ENCODE measurements around the gene GMCL2.

GMCL2 gene

DNA sequence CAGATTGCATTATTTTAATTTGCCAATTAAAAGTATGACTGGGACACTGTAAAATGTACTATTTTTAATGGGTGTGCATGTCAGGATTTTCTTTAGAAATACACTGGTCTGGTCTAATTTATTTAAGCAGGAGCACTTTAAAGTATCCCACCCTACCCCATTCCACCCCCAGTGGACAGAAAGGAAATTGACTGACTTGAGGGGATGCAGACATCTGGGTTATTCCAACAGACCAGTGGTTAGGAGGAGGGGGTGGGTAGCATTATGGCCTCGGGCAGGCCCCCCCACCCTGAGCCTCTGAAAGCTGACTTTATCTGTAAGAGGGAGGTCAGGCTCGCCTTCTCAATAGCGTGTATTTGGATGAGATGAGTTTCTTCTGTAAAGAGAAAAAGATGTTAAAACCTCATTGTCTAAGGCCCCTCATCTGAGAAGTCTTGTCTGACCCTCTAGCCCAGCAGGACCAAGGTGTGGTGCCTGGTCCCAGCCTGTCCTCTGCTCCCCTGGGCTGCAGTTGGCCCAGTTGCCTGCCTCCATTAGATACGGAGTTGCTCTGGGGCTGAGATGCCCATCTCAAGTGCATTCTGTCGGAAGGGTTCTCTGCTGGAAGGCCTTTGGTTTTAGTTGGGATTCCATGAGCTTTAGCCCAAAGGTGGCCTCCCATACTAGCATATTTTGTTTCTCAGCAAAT, 21.5 kb upstream of the GMCL2 start:
- TF ChIP-seq, protein P1, sequence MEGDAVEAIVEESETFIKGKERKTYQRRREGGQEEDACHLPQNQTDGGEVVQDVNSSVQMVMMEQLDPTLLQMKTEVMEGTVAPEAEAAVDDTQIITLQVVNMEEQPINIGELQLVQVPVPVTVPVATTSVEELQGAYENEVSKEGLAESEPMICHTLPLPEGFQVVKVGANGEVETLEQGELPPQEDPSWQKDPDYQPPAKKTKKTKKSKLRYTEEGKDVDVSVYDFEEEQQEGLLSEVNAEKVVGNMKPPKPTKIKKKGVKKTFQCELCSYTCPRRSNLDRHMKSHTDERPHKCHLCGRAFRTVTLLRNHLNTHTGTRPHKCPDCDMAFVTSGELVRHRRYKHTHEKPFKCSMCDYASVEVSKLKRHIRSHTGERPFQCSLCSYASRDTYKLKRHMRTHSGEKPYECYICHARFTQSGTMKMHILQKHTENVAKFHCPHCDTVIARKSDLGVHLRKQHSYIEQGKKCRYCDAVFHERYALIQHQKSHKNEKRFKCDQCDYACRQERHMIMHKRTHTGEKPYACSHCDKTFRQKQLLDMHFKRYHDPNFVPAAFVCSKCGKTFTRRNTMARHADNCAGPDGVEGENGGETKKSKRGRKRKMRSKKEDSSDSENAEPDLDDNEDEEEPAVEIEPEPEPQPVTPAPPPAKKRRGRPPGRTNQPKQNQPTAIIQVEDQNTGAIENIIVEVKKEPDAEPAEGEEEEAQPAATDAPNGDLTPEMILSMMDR (IDR thresholded peaks at IDR 0.05; ENCODE audit: borderline replicate concordance, control extremely low read depth, extremely low read depth, insufficient read depth, missing control alignments), result no peak
- in situ Hi-C loops (cut with MboI; ENCODE audit: low sequenced_read_pairs, unreplicated experiment), result no loop called here
- DNase-seq (ENCODE audit: low spot score), result no peak

DNA sequence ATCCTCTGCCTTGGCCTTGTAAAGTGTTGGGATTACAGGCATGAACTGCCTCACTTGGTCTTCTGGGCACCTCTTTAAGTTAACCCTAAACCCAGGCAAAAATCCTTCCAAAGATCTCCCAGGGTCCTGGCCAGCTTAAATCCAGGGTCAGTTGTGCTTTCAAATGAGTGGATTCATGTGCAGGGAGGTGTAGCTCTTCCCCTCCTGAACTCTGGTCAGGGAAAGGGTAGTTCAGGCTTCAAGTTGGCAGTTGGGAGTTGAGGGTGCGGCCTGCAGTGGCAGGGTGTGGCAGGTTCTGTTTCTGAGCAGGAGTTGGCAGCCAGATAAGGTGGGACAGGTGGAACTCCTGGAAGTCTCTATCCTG, 20.7 kb upstream of the GMCL2 start:
- in situ Hi-C loops (cut with MboI; ENCODE audit: low sequenced_read_pairs, unreplicated experiment), result no loop called here
- no peak for DNase-seq (ENCODE audit: low spot score)
- TF ChIP-seq, protein P1 (IDR thresholded peaks at IDR 0.05; ENCODE audit: borderline replicate concordance, control extremely low read depth, extremely low read depth, insufficient read depth, missing control alignments), result no peak

DNA sequence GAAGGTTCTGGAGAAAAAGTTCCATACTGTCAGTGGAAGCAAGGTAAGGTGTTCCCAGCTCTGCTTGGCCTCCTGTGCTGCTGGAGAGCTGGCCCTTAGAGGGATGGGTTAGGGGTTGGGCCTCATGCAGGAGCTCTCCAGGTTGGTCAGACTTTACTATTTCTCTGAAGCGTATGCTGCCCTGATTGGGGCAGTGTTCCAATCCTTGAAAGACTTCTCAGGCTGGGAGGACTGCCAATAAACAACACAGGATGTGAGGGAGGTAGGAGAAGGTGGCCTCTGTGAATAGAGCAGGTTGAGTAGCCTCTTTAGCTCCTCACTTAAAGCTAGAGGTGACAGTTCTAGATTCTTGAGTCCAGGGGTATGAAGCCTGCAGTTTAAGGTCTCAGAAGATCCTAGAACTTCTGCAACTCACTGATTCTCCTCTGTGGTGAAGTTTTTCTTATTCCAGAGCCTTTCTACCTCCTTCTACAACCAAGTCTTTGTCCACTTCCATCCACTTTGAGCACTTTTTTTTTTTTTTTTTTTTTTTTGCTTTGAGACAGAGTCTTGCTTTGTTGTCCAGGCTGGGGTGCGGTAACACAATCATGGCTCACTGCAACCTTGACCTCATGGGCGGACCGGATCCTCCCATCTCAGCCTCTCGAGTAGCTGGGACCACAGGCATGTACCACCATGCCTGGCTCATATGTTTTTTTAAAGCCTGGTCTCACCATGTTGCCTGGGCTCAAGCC, 20.2 kb upstream of the GMCL2 start:
- in situ Hi-C loops (cut with MboI; ENCODE audit: low sequenced_read_pairs, unreplicated experiment), result no loop called here
- DNase-seq (ENCODE audit: low spot score), result no peak
- TF ChIP-seq, protein P1 (IDR thresholded peaks at IDR 0.05; ENCODE audit: borderline replicate concordance, control extremely low read depth, extremely low read depth, insufficient read depth, missing control alignments), result no peak

DNA sequence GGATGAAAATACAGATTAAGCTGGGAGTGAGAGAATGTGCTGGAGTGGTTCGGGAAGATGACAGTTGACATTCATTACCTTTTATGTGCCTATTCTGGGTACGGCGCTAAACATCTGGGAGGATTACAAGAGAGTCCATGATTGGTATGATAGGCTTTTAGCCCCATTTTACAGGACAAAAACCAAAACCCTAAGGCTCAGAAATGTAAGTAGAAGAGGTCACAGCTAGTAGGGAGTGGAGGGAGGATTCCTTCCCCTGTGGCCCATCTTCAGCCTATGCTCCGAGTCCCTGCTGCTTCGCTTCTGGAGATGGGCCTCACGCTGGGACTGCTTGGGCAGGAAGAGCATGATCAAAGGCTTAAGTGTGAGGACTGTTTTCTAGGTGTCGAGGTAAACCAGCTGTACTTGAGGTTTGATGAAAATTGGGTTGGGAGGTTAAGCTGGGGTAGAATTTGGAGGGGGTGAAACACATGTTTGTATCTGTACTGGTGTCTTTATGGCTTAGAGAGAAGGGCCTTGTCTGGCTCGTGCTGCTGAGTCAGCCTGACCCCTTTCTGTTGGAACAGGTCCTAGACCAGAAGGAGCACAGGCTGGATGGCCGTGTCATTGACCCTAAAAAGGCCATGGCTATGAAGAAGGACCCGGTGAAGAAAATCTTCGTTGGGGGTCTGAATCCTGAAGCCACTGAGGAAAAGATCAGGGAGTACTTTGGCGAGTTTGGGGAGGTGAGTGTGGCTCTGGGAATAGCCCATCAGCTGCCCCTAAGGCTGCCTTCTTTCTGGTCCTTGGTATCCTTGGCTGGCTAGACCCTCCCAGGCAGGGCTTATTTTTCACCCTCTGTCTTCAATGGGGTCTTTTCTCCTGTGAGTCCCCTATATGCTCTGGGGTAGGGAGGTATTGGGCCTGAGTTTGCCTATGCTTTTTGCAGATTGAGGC, 19.3 kb upstream of the GMCL2 start:
- in situ Hi-C loops (cut with MboI; ENCODE audit: low sequenced_read_pairs, unreplicated experiment), result no loop called here
- no peak for DNase-seq (ENCODE audit: low spot score)
- TF ChIP-seq, protein P1 (IDR thresholded peaks at IDR 0.05; ENCODE audit: borderline replicate concordance, control extremely low read depth, extremely low read depth, insufficient read depth, missing control alignments), result no peak

DNA sequence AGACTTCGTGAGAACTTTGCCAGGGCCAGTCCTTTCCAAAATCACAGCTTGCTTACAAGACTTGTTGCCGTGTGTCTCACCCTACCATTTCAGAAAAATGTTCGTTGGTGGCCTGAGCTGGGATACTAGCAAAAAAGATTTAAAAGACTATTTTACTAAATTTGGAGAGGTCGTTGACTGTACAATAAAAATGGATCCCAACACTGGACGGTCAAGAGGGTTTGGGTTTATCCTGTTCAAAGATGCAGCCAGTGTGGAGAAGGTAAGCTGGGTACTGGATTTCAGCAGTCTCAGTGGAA, 18.5 kb upstream of the GMCL2 start:
- in situ Hi-C loops (cut with MboI; ENCODE audit: low sequenced_read_pairs, unreplicated experiment), result no loop called here
- TF ChIP-seq, protein P1 (IDR thresholded peaks at IDR 0.05; ENCODE audit: borderline replicate concordance, control extremely low read depth, extremely low read depth, insufficient read depth, missing control alignments), result no peak
- no peak for DNase-seq (ENCODE audit: low spot score)

DNA sequence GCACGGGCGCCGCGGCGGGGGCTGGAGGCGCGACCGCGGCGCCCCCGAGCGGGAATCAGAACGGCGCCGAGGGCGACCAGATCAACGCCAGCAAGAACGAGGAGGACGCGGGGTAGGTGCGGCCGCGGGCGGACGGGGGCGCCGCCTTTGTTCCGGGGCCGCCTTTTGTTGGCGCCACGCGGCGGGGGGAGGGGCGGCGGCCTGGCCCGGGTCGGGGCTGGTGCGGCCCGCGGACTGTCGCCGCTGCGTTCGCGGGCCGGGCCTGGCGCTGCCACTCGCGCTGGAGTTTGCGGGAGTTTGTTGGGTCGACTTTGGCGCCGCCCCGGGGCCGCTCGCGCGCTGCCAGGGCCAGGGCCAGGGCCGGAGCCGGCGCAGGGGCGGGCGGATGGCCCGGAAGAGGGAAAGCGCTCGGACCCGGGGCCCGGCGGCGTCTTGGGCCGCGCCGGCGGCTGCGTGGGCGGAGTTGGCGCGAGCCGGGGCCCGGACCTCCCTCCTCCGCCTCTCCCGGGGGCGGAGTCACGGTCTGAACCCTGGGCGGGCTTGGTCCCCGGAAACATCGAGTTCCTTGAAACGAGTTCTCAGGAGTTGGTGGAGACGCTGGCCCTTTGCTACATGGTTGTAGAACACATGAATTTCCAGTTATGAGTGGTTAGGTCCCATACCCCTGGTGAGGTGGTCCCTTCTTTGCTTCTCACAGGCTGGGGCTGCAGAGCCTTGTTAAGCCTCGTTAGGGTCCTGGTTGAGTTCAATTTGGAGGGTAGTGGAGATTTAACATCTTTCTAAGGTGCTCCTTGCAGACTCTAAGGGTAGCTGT, 18.0 kb upstream of the GMCL2 start:
- TF ChIP-seq, protein P1 (IDR thresholded peaks at IDR 0.05; ENCODE audit: borderline replicate concordance, control extremely low read depth, extremely low read depth, insufficient read depth, missing control alignments), result no peak
- in situ Hi-C loops (cut with MboI; ENCODE audit: low sequenced_read_pairs, unreplicated experiment), result no loop called here
- DNase-seq (ENCODE audit: low spot score), result peak; percentile 91

Data from GM13976 (cell line).